DND-41 (cell line): ENCODE data around the gene SH3BGR.

ENCODE experiments used
- ATAC-seq: fragments of 200-7000 bp; cut with Tn5 transposase; 3 replicates; pipeline ENCODE4 v1.9.1; 2021; ENCODE audit warnings: low read depth; ENCODE audit not compliant: insufficient read depth
- DNase-seq: peaks from one replicate; pipeline ENCODE4 v3.0.0-alpha.2; 2020
- H2AFZ ChIP-seq: 2 replicates; pipeline ENCODE4 v1.6.0; 2012; ENCODE audit warnings: low read depth, low read length
- H3K27ac ChIP-seq: 2 replicates; pipeline ENCODE4 v1.5.1; 2012; ENCODE audit warnings: low read length, inconsistent platforms
- H3K27me3 ChIP-seq: fragments of 200-600 bp; sonication (generic); 2 replicates; pipeline ENCODE4 v1.6.0; 2012; ENCODE audit warnings: low read length, mild to moderate bottlenecking, inconsistent platforms; ENCODE audit not compliant: insufficient read depth, poor library complexity
- H3K36me3 ChIP-seq: 2 replicates; pipeline ENCODE4 v1.5.1; 2012; ENCODE audit warnings: low read length, inconsistent platforms; ENCODE audit not compliant: insufficient read depth
- H3K4me1 ChIP-seq: 2 replicates; pipeline ENCODE4 v1.5.1; 2012; ENCODE audit warnings: mild to moderate bottlenecking, low read length; ENCODE audit not compliant: insufficient read depth
- H3K4me2 ChIP-seq: 2 replicates; pipeline ENCODE4 v1.6.0; 2012; ENCODE audit warnings: mild to moderate bottlenecking, moderate library complexity, low read length, inconsistent platforms; ENCODE audit not compliant: insufficient read depth
- H3K4me3 ChIP-seq, 2 experiments: fragments of 200-600 bp in 1 of 2; shearing (Covaris generic) in 1 of 2; 2 replicates each; pipeline ENCODE4 v1.5.1; 2012 to 2016; ENCODE audit warnings: inconsistent platforms in 2 of 2, low read length in 2 of 2, mild to moderate bottlenecking in 2 of 2, low read depth in 1 of 2, moderate library complexity in 1 of 2
- H3K79me2 ChIP-seq: 2 replicates; pipeline ENCODE4 v1.6.0; 2012; ENCODE audit warnings: low read length, inconsistent platforms; ENCODE audit not compliant: insufficient read depth
- H3K9ac ChIP-seq: 2 replicates; pipeline ENCODE4 v1.6.0; 2012; ENCODE audit warnings: low read depth, mild to moderate bottlenecking, inconsistent platforms, low read length, moderate library complexity
- H3K9me3 ChIP-seq: 2 replicates; pipeline ENCODE4 v1.5.1; 2012; ENCODE audit warnings: low read length, moderate library complexity, mild to moderate bottlenecking, inconsistent platforms; ENCODE audit not compliant: insufficient read depth, severe bottlenecking
- H4K20me1 ChIP-seq: 2 replicates; pipeline ENCODE4 v1.6.0; 2012; ENCODE audit warnings: low read length; ENCODE audit not compliant: insufficient read depth
- EZH2 ChIP-seq: IDR thresholded peaks from 3 replicates; pipeline ENCODE4 v1.6.1; 2012; ENCODE audit warnings: borderline replicate concordance, low read depth, mild to moderate bottlenecking, moderate library complexity, low read length, inconsistent platforms; ENCODE audit not compliant: severe bottlenecking
- TF ChIP-seq, protein P1 (sequence below): IDR thresholded peaks from 2 replicates; pipeline ENCODE4 v1.5.1; 2012; ENCODE audit warnings: borderline replicate concordance, low read length, moderate library complexity, mild to moderate bottlenecking; ENCODE audit not compliant: poor library complexity, severe bottlenecking; ENCODE audit errors: extremely low read depth

Gene SH3BGR

DNA sequence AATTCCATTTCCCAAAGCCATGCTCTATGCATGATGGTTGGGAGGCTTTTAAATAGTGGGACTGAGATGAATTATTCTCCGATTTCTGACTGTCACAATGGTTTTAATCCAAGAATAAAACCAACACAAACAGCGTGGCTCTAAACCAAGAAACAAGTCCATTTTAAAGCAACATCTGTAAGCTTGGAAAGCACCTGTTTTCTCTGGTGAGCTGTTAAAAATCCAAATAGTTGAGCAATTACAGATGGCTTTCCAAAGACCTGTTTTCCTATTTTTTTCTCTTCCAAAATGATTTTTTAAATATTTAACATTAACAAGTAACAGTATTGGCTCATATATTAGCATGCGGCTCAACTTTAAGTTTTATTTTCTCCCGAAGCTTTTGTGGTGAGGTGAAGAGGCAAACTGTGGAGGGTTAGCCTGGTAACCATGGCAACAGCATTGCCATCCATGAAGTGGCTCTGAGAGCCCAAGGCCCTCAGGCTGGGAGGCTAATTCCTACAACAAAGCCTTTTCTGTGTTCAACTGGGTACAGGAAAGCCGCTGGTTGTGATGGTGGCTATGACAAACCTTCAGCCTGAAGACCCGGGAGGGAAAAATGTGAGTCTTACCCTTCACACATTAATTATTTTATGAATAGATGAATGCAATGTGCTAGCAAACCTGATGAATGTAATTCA lies 104.3 kb downstream of the SH3BGR start:
- DNase-seq (no peak), ATAC-seq (no peak)
- H3K79me2 ChIP-seq = no peaks in the 10 kb centered on the region
- no peaks in the 10 kb centered on the region for H3K4me1 ChIP-seq
- no peaks in the 10 kb centered on the region for H3K36me3 ChIP-seq
- H4K20me1 ChIP-seq = no peaks in the 10 kb centered on the region
- H3K4me3 ChIP-seq = no peak overlapping the region
- no peak overlapping the region for H3K27ac ChIP-seq
- no peak overlapping the region for H2AFZ ChIP-seq
- H3K27me3 ChIP-seq = peaks cover 4% of the 10 kb centered on the region
- TF ChIP-seq EZH2 = no peak
- TF ChIP-seq, protein P1, sequence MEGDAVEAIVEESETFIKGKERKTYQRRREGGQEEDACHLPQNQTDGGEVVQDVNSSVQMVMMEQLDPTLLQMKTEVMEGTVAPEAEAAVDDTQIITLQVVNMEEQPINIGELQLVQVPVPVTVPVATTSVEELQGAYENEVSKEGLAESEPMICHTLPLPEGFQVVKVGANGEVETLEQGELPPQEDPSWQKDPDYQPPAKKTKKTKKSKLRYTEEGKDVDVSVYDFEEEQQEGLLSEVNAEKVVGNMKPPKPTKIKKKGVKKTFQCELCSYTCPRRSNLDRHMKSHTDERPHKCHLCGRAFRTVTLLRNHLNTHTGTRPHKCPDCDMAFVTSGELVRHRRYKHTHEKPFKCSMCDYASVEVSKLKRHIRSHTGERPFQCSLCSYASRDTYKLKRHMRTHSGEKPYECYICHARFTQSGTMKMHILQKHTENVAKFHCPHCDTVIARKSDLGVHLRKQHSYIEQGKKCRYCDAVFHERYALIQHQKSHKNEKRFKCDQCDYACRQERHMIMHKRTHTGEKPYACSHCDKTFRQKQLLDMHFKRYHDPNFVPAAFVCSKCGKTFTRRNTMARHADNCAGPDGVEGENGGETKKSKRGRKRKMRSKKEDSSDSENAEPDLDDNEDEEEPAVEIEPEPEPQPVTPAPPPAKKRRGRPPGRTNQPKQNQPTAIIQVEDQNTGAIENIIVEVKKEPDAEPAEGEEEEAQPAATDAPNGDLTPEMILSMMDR = no peak
- no peaks in the 10 kb centered on the region for H3K9me3 ChIP-seq
- H3K9ac ChIP-seq = no peak overlapping the region
- no peak overlapping the region for H3K4me2 ChIP-seq

GRCh38 chr21:39559511-39559910 lies 107.7 kb downstream of the SH3BGR start:
- H3K4me3 ChIP-seq = no peak overlapping the region
- no peaks in the 10 kb centered on the region for H3K4me1 ChIP-seq
- H4K20me1 ChIP-seq = no peaks in the 10 kb centered on the region
- no peaks in the 10 kb centered on the region for H3K9me3 ChIP-seq
- no peak overlapping the region for H3K27ac ChIP-seq
- no peak overlapping the region for H3K4me2 ChIP-seq
- TF ChIP-seq, protein P1 = no peak
- no peak for TF ChIP-seq EZH2
- peaks cover 3% of the 10 kb centered on the region for H3K27me3 ChIP-seq
- no peak for DNase-seq
- ATAC-seq = no peak
- H3K79me2 ChIP-seq = no peaks in the 10 kb centered on the region
- no peak overlapping the region for H3K9ac ChIP-seq
- H3K36me3 ChIP-seq = no peaks in the 10 kb centered on the region
- H2AFZ ChIP-seq = no peak overlapping the region

DNA sequence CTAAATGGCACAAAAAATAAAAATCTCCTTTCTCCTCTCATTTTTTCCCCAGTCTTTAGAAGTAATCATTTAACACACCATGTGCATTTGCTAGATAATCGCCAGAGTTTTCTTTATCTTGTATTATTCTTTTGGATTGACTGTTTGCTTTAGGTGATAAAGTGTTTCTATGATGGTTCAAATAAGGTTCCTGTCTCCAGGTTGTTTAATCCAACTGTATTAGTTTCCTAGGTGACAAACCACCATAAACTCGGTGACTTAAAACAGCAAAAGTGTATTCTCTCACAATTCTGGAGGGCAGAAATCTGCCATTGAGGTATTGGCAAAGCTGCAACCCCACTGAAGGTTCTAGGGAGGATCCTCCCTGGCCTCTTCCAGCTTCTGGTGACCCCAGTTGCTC lies 109.4 kb downstream of the SH3BGR start:
- no peak overlapping the region for H3K4me2 ChIP-seq
- no peaks in the 10 kb centered on the region for H4K20me1 ChIP-seq
- H3K27ac ChIP-seq = no peak overlapping the region
- ATAC-seq (no peak), DNase-seq (no peak)
- TF ChIP-seq, protein P1 = no peak
- no peak for TF ChIP-seq EZH2
- H3K27me3 ChIP-seq = peaks cover 3% of the 10 kb centered on the region
- no peaks in the 10 kb centered on the region for H3K9me3 ChIP-seq
- H3K4me1 ChIP-seq = no peaks in the 10 kb centered on the region
- no peak overlapping the region for H2AFZ ChIP-seq
- H3K36me3 ChIP-seq = no peaks in the 10 kb centered on the region
- H3K4me3 ChIP-seq = no peak overlapping the region
- no peaks in the 10 kb centered on the region for H3K79me2 ChIP-seq
- no peak overlapping the region for H3K9ac ChIP-seq
